Ishikawa (cell line): ENCODE measurements around the gene AKAP10.

Source experiments
- CEBPB ChIP-seq: IDR thresholded peaks from 2 replicates; pipeline ENCODE4 v1.6.1; 2012
- CREB1 ChIP-seq: IDR thresholded peaks from 2 replicates; pipeline ENCODE4 v1.6.1; 2012; ENCODE audit warnings: low read depth
- EGR1 ChIP-seq: IDR thresholded peaks from 2 replicates; pipeline ENCODE4 v1.6.1; 2012
- EP300 ChIP-seq: IDR thresholded peaks from 2 replicates; pipeline ENCODE4 v1.6.1; 2012; ENCODE audit warnings: borderline replicate concordance
- FOXM1 ChIP-seq: IDR thresholded peaks from 2 replicates; pipeline ENCODE4 v1.6.1; 2012; ENCODE audit warnings: low read depth, borderline replicate concordance
- RAD21 ChIP-seq: IDR thresholded peaks from 2 replicates; pipeline ENCODE4 v1.6.1; 2012; ENCODE audit warnings: low read depth
- TEAD4 ChIP-seq: IDR thresholded peaks from 2 replicates; pipeline ENCODE4 v1.6.1; 2012
- YY1 ChIP-seq: IDR thresholded peaks from 2 replicates; pipeline ENCODE4 v1.6.1; 2012; ENCODE audit warnings: low read depth
- ZBTB7A ChIP-seq: IDR thresholded peaks from 2 replicates; pipeline ENCODE4 v1.6.1; 2012; ENCODE audit warnings: low read depth

GRCh38 chr17:19978209-19978802 lies 678 bp upstream of the AKAP10 start:
- TF ChIP-seq CEBPB, result no peak
- no peak for TF ChIP-seq RAD21
- no peak for TF ChIP-seq ZBTB7A
- no peak for TF ChIP-seq YY1
- TF ChIP-seq EGR1, result no peak
- TF ChIP-seq TEAD4, result no peak
- TF ChIP-seq EP300, result no peak
- TF ChIP-seq FOXM1, result no peak
- TF ChIP-seq CREB1, result no peak
